Measurements from ENCODE around the gene DHX36. TPM values are rescaled to one million over a fixed set of nuclear protein-coding genes. Genes with fewer than 3 reads are reported as not detected.

Gene DHX36
- total and polyA plus RNA-seq, 4 donors, result 10.6 to 33.6 (median 23.1) TPM

- TF ChIP-seq CTCF (IDR thresholded peaks at IDR 0.05; ENCODE audit: low read depth, low read length, missing input control), result no peak
- TF ChIP-seq FOXA2 (IDR thresholded peaks at IDR 0.05), result peak; percentile 96
- TF ChIP-seq HNF4G (IDR thresholded peaks at IDR 0.05), result peak; percentile 87
- no peak for TF ChIP-seq GABPA (IDR thresholded peaks at IDR 0.05 in 1 of 2, conservative IDR thresholded peaks at IDR 0.05 in 1 of 2)
- TF ChIP-seq JUND (IDR thresholded peaks at IDR 0.05), result peak in 1 of 2 donors; percentile 72
These were observed 72.7 kb downstream of the DHX36 start (continued) for GRCh38 chr3:154251610-154252009.

GRCh38 chr3:154250291-154250690 lies 74.0 kb downstream of the DHX36 start:
- Histone ChIP-seq H3K4me3 (ENCODE audit: low read depth in 1 of 3, low read length in 3 of 3) (no peak overlapping the region), H3K27ac (ENCODE audit: low read depth in 1 of 2, low read length in 2 of 2) (no peak overlapping the region), H3K36me3 (ENCODE audit: control insufficient read depth in 4 of 4, insufficient read depth in 3 of 4, low read depth in 1 of 4, low read length in 3 of 4) (peaks cover 4 to 19% (median 11%) of the 10 kb centered on the region in 4 donors), H3K9ac (ENCODE audit: low read depth in 1 of 2, low read length in 2 of 2) (no peak overlapping the region), H3K27me3 (ENCODE audit: control insufficient read depth in 4 of 4, insufficient read depth in 4 of 4, low read length in 3 of 4) (no peaks in the 10 kb centered on the region), H3K9me3 (ENCODE audit: control insufficient read depth in 4 of 4, low read length in 3 of 4) (no peaks in the 10 kb centered on the region), H3K4me1 (ENCODE audit: control insufficient read depth in 4 of 4, insufficient read depth in 4 of 4, low read length in 3 of 4) (peaks cover 3 to 28% (median 24%) of the 10 kb centered on the region in 4 donors)
- TF ChIP-seq ATF3 (IDR thresholded peaks at IDR 0.05) (no peak), FOXA2 (IDR thresholded peaks at IDR 0.05) (no peak)
- no peak for DNase-seq (ENCODE audit: low spot score)
- WGBS, result 97% methylated on average over 4 of the region's 4 CpGs

GRCh38 chr3:154247806-154248415 lies 76.4 kb downstream of the DHX36 start:
- no peaks in the 10 kb centered on the region for H3K9me3 ChIP-seq (ENCODE audit: control insufficient read depth in 4 of 4, low read length in 3 of 4)
- WGBS, result 90% methylated on average over 2 of the region's 2 CpGs
- H3K27ac ChIP-seq (ENCODE audit: low read depth in 1 of 2, low read length in 2 of 2), result no peak overlapping the region
- no peak for DNase-seq (ENCODE audit: low spot score)
- no peak overlapping the region for H3K9ac ChIP-seq (ENCODE audit: low read depth in 1 of 2, low read length in 2 of 2)
- TF ChIP-seq RXRA (IDR thresholded peaks at IDR 0.05) (no peak), NR2F2 (IDR thresholded peaks at IDR 0.05) (no peak)
- peaks cover 3 to 27% (median 23%) of the 10 kb centered on the region in 4 donors for H3K4me1 ChIP-seq (ENCODE audit: control insufficient read depth in 4 of 4, insufficient read depth in 4 of 4, low read length in 3 of 4)
- no peak overlapping the region for H3K4me3 ChIP-seq (ENCODE audit: low read depth in 1 of 3, low read length in 3 of 3)
- peaks cover 2 to 6% (median 4%) of the 10 kb centered on the region in 4 donors for H3K36me3 ChIP-seq (ENCODE audit: control insufficient read depth in 4 of 4, insufficient read depth in 3 of 4, low read depth in 1 of 4, low read length in 3 of 4)
- H3K27me3 ChIP-seq (ENCODE audit: control insufficient read depth in 4 of 4, insufficient read depth in 4 of 4, low read length in 3 of 4), result no peaks in the 10 kb centered on the region

GRCh38 chr3:154244644-154245043 lies 79.6 kb downstream of the DHX36 start:
- Histone ChIP-seq H3K4me1 (ENCODE audit: control insufficient read depth in 4 of 4, insufficient read depth in 4 of 4, low read length in 3 of 4) (no peaks in the 10 kb centered on the region), H3K27me3 (ENCODE audit: control insufficient read depth in 4 of 4, insufficient read depth in 4 of 4, low read length in 3 of 4) (no peaks in the 10 kb centered on the region), H3K9me3 (ENCODE audit: control insufficient read depth in 4 of 4, low read length in 3 of 4) (no peaks in the 10 kb centered on the region), H3K4me3 (ENCODE audit: low read depth in 1 of 3, low read length in 3 of 3) (no peak overlapping the region), H3K27ac (ENCODE audit: low read depth in 1 of 2, low read length in 2 of 2) (no peak overlapping the region), H3K36me3 (ENCODE audit: control insufficient read depth in 4 of 4, insufficient read depth in 3 of 4, low read depth in 1 of 4, low read length in 3 of 4) (peaks cover 4 to 30% (median 18%) of the 10 kb centered on the region in 4 donors), H3K9ac (ENCODE audit: low read depth in 1 of 2, low read length in 2 of 2) (no peak overlapping the region)
- DNase-seq (ENCODE audit: low spot score), result no peak
- TF ChIP-seq TAF1 (conservative IDR thresholded peaks at IDR 0.05) (no peak), SP1 (IDR thresholded peaks at IDR 0.05) (no peak), GABPA (IDR thresholded peaks at IDR 0.05 in 1 of 2, conservative IDR thresholded peaks at IDR 0.05 in 1 of 2) (no peak)
- 86% methylated on average over 2 of the region's 2 CpGs for WGBS

Measured in liver (tissue), 9 donors.